WERI-Rb-1 (cell line): ENCODE data around the gene RELCH.
A peak's percentile ranks its signal among the peaks of the same experiment; 100 is the strongest.

ENCODE experiments used
- DNase-seq: peaks from one replicate; pipeline ENCODE4 v3.0.0-alpha.2; 2020
- H3K27ac ChIP-seq: fragments of 250-450 bp; sonication (Bioruptor Pico); 2 replicates; pipeline ENCODE4 v1.5.1; 2020; ENCODE audit warnings: mild to moderate bottlenecking, moderate library complexity
- H3K27me3 ChIP-seq: fragments of 250-450 bp; sonication (Bioruptor Pico); 2 replicates; pipeline ENCODE4 v1.5.1; 2021; ENCODE audit warnings: mild to moderate bottlenecking, low read depth, moderate library complexity; ENCODE audit not compliant: insufficient read depth, severe bottlenecking
- H3K36me3 ChIP-seq: fragments of 250-450 bp; sonication (Bioruptor Pico); 2 replicates; pipeline ENCODE4 v1.5.1; 2020; ENCODE audit warnings: mild to moderate bottlenecking, moderate library complexity
- H3K4me3 ChIP-seq: 2 replicates; pipeline ENCODE4 v1.5.1; 2011; ENCODE audit warnings: low read depth, mild to moderate bottlenecking, control low read depth, low read length
- H3K9me3 ChIP-seq: fragments of 250-450 bp; sonication (Bioruptor Pico); 2 replicates; pipeline ENCODE4 v1.5.1; 2021; ENCODE audit warnings: mild to moderate bottlenecking, moderate library complexity; ENCODE audit not compliant: severe bottlenecking
- TF ChIP-seq, protein P1 (sequence below): IDR thresholded peaks from 2 replicates; pipeline ENCODE4 v1.5.1; 2011; ENCODE audit warnings: low read depth, mild to moderate bottlenecking, control low read depth, inconsistent platforms, low read length

The RELCH gene

GRCh38 chr18:62326646-62327348, 139.7 kb downstream of the RELCH start:
- Histone ChIP-seq H3K4me3 (peak overlapping the region; percentile 85), H3K9me3 (no peaks in the 10 kb centered on the region), H3K27me3 (peaks cover 4% of the 10 kb centered on the region), H3K27ac (no peak overlapping the region), H3K36me3 (no peaks in the 10 kb centered on the region)
- TF ChIP-seq, protein P1, sequence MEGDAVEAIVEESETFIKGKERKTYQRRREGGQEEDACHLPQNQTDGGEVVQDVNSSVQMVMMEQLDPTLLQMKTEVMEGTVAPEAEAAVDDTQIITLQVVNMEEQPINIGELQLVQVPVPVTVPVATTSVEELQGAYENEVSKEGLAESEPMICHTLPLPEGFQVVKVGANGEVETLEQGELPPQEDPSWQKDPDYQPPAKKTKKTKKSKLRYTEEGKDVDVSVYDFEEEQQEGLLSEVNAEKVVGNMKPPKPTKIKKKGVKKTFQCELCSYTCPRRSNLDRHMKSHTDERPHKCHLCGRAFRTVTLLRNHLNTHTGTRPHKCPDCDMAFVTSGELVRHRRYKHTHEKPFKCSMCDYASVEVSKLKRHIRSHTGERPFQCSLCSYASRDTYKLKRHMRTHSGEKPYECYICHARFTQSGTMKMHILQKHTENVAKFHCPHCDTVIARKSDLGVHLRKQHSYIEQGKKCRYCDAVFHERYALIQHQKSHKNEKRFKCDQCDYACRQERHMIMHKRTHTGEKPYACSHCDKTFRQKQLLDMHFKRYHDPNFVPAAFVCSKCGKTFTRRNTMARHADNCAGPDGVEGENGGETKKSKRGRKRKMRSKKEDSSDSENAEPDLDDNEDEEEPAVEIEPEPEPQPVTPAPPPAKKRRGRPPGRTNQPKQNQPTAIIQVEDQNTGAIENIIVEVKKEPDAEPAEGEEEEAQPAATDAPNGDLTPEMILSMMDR: no peak
- DNase-seq: no peak

DNA sequence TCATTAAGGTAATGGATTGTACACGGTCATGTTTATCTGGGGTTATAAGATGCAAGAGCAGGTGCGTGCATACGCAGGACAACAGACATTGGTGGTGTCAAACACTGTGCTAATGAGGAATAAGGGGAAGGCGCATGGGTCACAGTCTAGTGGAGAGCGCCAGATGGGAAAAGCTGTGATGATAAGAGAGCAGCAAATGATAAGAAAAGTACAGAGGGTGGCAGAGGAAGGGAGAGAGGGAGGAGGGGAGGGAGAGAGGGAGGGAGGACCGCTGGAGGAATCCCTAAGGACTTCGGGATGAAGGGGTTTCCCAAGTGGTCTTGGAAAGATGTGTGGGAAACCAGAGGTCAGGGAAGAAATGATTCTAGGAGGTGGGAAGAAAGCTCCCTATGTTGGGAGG, 140.9 kb downstream of the RELCH start:
- no peaks in the 10 kb centered on the region for H3K9me3 ChIP-seq
- TF ChIP-seq, protein P1: no peak
- no peaks in the 10 kb centered on the region for H3K36me3 ChIP-seq
- no peak overlapping the region for H3K27ac ChIP-seq
- peaks cover 4% of the 10 kb centered on the region for H3K27me3 ChIP-seq
- no peak for DNase-seq
- H3K4me3 ChIP-seq: no peak overlapping the region

DNA sequence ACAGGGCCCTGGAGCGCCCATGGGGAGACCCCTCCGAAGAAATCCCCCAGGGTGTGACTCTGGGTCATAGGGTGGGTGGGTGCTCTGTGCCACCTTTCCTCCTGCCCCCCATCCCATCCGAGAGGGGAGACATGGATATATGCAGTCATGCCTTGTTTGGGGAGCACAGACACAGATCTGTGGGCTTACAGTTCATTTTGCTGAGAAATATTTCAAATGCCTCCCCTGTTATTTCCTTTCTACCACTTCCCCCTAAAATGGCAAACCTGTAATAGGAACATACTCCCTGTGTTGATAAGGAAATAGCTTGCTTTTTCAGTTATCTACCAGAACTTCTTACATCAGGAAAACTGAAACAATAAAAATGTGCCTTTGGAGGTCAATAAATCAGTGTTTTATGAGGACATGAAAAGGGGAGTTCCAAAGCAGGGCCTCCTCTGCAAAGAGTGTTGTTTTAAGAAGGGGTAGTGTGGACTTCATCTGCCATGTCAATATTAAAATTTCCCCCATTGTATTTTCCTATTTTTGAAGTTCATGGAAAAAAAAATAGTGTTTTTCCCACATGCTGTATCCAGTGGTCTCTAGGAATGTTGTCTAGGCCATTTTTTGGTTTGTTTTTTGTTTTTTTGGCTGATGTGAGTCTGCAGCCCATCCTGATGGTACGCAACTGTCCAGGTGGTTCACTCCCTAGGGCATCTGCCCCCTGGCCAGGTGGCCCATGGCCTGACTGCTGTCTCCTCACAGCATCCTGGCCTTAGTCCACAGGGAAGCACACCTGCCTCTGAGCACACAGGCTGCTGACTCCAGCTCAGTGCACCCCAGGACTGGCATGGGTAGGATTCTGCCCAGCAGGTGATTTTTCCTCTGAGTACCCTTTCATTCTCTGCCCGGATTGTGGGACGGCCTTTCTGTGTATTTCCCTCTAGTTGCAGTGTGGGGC, 141.8 kb downstream of the RELCH start:
- no peaks in the 10 kb centered on the region for H3K9me3 ChIP-seq
- H3K27ac ChIP-seq: no peak overlapping the region
- H3K36me3 ChIP-seq: no peaks in the 10 kb centered on the region
- H3K4me3 ChIP-seq: no peak overlapping the region
- H3K27me3 ChIP-seq: peaks cover 4% of the 10 kb centered on the region
- no peak for DNase-seq
- TF ChIP-seq, protein P1: no peak

- DNase-seq: no peak
- TF ChIP-seq, protein P1: no peak
- H3K27ac ChIP-seq: no peak overlapping the region
- no peaks in the 10 kb centered on the region for H3K36me3 ChIP-seq
- peaks cover 4% of the 10 kb centered on the region for H3K27me3 ChIP-seq
- no peak overlapping the region for H3K4me3 ChIP-seq
- H3K9me3 ChIP-seq: no peaks in the 10 kb centered on the region
Observed at GRCh38 chr18:62329691-62330454, 142.8 kb downstream of the RELCH start.

- Histone ChIP-seq H3K36me3 (no peaks in the 10 kb centered on the region), H3K4me3 (no peak overlapping the region), H3K9me3 (no peaks in the 10 kb centered on the region), H3K27me3 (peaks cover 4% of the 10 kb centered on the region), H3K27ac (no peak overlapping the region)
- TF ChIP-seq, protein P1: no peak
- DNase-seq: no peak
Observed at GRCh38 chr18:62330650-62331049, 143.6 kb downstream of the RELCH start.
